A172 (cell line): Measurements from ENCODE around the gene PROC. TPM values are rescaled to one million over a fixed set of nuclear protein-coding genes. Genes with fewer than 3 reads are reported as not detected.
"Not testable (repeated sequence)": the region's sequence is repeated elsewhere in the genome, so short reads cannot be mapped to it uniquely, and the experiment has no call there.

ENCODE experiments used
- DNase-seq: peaks from one replicate; pipeline ENCODE4 v3.0.0-alpha.2; 2015; ENCODE audit warnings: low spot score
- total RNA-seq: library from RNA; depleted of rRNA; stranded (reverse); fragments of >200 nt; shearing (Covaris generic); gene quantifications from 2 replicates; pipeline ENCODE4 v1.2.3, GENCODE V29; 2014

The PROC gene
- total RNA-seq, 1 experiment from 2014 or later = 2.8 TPM

GRCh38 chr2:127394492-127394891, 23.7 kb upstream of the PROC start:
- DNase-seq = no peak

GRCh38 chr2:127397568-127398238, 20.5 kb upstream of the PROC start:
- DNase-seq = no peak

DNA sequence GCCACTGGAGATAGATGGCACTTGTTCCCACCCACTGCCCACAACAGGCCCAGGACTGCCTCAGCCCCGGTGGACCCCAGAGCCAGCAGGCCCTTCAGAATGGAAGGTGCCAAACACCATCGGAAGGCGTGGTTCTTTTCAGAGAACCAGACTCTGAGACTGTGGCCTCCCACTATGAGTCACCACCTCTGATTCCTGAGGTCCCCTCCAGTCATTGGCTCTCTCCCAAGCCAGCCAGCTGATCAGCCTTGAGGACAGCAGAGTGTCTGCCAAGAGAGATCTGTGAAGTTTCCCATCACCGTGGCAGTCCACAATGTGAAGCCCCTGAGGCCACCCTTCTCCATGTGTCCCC, 20.0 kb upstream of the PROC start:
- DNase-seq = peak; percentile 96

GRCh38 chr2:127400533-127400896, 17.7 kb upstream of the PROC start:
- no peak for DNase-seq

GRCh38 chr2:127400897-127401756, 17.1 kb upstream of the PROC start:
- DNase-seq = peak; percentile 52

DNA sequence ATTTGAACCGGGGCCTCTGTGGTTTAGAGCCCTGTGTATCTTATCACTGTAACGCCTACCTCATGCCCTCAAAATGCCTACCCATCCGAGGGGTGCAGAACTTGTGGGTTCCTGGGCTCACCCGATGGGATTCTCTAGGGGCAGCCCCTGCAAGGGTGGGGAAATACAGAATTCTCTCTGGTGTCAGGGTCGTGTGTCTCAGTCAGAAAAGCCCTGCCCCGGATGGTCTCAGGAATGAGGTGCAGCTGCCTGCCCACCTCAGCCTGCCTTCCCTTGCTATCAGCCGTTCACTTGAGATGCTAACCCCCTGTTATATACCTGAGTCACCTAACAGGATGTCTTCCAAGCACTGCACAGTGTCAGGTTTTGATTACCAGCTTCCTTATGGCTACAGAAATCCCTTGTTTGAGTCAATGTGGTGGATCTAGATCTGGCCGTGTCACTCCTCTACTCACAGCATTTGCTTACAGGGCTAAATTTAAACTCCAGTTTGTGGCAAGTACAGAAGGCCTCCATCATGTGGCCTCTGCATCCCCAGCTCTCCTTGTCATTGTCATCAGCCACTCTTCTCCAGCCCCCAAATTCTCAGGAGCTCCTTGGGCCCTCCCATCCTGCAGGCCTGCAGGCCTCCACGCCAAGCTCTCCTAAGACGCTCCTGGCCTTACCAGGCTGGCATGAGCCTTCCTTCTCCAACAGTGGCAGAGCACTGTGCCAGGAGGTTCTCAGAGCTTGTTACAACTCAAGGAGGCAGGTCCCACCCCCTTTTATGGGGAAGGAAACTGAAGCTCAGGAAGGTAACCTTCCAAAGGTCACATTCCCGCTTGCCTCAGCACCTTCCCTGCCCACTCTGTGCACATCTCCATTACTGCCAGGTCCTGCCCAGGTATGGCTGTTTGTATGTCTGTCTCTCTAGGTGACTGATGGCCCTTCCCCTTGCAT, 16.2 kb upstream of the PROC start:
- DNase-seq = peak; percentile 37

DNA sequence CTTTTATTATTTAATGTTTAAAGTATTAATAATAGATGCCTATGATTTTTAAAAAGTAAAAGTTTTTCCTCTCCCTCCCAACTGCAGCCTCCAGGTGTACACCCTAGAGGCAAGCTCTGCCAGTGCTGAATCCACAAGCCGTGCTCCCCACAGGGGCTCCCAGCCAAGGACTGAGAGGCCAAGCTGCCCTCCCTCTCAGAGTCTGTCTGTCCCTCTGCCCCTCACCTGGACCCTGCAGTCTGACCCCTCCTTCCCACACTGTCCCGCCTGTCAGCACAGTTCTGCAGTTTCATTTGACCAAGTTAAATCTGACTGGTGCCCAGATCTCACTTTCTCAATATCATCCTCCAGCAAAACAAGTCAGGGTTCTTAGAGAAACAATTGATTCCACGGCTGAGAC, 14.8 kb upstream of the PROC start:
- no peak for DNase-seq

DNA sequence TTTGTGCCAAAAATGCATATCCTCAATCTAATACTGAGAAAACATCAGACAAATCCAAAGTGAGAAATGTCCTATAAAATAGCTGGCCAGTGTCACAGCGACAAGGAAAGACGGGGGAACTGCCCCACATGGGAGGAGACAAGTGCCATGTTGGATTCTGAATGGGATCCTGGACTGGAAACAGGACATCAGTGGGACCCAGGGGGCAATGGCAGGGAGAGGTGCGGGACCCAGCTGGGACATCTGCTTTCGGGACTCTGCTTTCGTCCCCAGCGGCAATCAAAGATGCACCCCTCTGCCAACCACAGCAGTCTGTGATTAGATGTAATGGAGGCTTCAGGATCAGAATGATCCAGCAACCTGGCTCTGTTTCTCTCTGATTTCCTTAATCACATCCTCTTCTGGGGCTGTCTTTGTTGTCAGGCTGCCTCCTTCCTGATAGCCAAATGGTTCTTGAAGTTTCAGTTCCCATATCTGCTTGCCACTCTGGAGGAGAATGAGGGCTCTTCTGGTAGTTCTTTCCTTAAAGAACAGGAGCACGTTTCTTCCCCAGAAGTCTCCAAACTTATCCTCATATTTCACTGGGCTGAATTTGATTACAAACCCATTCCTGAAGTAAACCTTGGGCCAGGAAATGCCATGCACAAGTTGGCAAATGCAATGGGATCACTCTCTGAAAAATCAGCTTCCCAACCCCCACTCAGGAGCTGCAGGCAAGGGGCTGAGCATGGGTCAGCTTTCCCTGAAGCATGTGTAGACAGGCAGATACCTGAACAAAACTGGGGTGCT, 13.6 kb upstream of the PROC start:
- DNase-seq = no peak

DNA sequence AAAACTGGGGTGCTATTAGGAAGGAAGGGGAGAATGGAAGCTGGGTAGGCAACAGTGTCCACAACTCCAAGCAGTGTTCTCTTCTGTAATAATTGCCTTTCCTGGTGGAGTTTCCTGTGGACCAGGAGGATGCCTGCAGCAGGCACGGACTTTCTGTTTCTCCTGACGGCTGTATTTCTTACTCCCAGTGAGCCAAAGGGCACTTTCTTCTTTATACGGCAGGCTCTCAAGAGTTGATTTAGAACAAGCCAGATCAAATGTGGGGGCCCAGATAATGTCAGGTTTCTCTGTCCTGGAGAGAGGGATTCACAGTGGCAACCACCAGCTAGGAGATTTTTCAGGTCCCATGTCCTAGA, 13.0 kb upstream of the PROC start:
- no peak for DNase-seq

DNA sequence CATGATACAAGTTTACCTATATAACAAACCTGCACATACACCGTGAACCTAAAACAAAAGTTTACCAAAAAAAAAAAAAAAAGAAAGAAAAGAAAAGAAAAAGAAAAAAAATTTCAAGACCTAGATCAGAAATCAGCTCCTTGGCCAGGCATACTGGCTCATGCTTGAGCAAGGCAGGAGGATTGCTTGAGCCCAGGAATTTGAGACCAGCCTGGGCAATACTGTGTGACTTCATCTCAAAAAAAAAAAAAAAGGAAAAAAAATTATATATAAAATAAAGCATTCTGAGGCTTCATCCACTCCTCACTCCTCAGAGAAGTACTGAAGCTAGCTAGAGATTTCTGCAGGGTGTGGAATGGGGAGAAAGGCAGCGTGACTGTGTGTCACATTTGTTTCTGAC, 11.8 kb upstream of the PROC start:
- no peak for DNase-seq

GRCh38 chr2:127407091-127407490, 11.1 kb upstream of the PROC start:
- DNase-seq = no peak

DNA sequence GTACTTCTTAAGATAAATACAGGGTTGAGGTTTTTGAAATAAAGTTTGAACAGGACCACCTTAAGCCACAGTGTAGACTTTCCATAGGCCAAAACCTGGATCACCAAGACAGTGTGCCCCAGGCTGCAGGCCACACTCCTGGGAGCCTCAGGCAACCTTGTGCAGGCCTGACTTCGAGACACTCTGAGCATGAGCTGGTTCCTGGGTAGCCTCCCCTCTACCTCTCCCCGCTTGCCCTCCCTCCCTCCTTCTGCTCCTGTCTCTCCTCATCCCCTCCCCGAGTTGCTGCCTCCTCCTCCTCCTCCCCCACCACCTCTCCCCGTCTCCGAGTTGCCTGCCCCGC, 10.6 kb upstream of the PROC start:
- no peak for DNase-seq

DNA sequence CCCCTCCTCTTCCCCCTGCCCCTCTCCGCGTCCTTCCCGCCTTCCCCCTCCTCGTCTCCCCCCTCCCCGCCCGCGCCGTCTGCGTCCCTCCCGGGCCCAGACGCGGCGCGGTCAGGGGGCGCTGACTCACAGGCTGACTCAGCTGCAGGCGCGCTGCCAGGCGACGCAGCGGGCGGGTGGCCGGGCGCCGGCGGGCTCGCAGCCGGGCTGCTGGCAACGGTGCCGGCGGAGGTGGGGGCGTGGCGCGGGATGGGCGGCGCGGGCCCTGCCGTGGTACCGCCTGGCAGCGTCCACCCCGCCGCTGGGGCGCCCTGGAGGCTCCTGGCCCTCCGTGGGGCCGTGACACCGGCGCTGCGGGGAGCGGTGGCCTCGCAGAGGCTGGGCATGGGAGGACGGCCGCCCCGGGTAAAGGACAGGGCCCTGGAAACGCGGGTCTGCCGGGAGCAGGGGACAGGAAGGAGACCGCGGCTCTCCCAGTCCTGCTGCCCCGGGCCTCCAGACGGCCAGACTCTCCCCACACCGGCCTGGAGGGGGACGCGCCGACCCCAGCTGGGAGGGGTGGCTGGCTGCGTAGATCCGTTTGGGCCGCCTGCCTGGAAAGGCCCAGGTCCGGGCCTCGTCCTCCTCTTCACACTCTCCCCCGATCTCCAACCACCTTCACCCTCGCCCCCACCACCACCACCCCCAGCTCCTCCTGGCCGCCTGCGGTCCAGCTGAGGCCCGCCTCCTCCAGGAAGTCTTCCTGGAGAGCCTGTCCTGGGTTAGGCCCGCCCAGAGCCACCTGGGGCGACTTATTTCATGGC, 10.0 kb upstream of the PROC start:
- DNase-seq = peak; percentile 75

GRCh38 chr2:127408807-127409099, 9.5 kb upstream of the PROC start:
- no peak for DNase-seq

- not testable (repeated sequence) for DNase-seq
Measured at GRCh38 chr2:127409716-127410115, 8.5 kb upstream of the PROC start.

DNA sequence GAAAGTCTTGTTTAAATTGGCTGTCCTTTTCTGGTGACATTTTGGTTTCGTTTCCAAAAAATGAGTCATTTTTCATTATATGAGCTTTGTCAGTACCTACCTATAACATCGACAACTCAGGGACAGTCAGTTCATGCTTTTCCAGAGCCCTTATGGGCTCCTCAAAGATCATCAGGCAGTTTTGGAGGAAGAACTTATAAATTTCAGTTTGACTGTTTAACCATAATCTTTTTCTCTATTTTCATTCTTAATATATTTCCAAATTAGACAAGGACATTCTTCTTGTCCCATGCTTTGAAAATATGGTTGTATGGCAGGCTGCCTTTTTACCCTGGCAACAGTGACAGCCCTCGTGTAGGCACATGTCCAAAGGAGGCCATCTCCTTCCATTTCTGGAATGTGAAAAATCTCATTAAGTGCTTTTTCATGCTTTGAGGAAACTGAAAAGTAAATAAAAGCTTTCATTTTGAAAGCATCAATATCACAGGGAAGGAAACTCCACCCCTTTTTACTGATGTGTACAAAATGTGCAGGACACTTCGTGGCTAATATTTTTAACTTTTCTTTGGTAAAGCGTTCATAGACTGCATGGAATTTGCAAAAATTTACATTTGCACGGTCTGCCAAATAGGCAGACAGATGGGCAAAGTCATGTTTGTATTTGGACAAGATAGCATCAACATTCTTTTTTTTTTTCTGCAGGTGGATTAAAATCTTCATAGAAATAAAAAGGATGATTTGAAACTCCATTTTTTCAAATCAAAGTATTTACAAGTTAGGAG, 7.2 kb upstream of the PROC start:
- DNase-seq = peak; percentile 85

DNA sequence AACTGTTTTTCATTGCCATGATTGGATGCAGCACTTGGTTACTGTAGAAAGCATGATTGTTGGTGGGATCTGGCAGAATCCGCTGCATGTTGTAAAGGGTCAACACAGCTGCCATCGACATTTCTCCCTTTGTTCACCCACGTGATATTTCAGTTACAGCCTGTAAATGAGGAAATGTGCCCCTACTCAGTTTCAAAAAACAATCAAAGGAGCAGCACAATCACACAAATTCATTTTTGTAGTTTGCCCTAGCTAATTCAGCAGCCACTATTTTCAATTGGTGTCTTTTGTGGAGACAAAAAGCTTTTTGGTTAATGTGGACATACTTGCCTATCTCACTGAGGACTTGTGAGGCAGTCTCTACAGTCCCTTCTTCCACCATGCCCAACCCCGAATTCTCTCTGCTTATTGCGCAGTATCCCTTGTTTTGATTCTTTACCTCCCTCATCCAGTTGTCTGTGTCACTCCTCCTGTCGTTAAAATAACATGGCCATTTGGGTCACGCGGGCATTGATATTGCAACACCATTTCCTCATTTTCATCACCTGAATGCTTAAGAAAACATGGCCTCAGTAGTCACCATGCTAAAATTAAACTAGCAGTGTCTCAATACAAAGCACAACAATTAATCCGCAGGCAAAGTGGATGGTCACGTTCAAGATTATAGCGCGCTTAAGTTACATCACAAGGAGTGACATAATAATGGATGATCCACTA, 6.4 kb upstream of the PROC start:
- no peak for DNase-seq

DNA sequence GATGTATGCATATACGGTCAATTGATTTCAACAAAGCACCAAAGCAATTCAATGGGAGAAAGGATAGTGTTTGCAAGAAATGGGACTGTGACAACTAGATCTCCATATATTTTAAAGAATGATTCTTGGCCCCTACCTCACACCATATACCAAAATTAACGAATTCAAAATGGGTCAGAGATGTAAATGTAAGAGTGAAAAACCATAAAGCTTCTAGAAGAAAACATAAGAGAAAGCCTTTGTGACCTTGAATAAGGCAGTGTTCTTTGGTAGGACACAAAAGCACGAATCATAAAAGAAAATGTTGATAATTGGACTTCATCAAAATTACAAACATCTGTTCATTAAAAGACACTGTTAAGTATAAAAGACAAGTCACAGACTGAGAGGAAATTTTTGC, 5.0 kb upstream of the PROC start:
- no peak for DNase-seq

- DNase-seq = peak; percentile 53
Measured at GRCh38 chr2:127413782-127414637, 4.2 kb upstream of the PROC start.
